GM19452 (cell line): ENCODE results near the gene ALG14.
"Not testable (repeated sequence)": the region's sequence is repeated elsewhere in the genome, so short reads cannot be mapped to it uniquely, and the experiment has no call there.

ENCODE experiments used
- ATAC-seq: cut with Tn5 transposase; IDR thresholded peaks from one replicate; pipeline ENCODE4 v1.9.1; 2021; ENCODE audit not compliant: unreplicated experiment

ALG14 gene

DNA sequence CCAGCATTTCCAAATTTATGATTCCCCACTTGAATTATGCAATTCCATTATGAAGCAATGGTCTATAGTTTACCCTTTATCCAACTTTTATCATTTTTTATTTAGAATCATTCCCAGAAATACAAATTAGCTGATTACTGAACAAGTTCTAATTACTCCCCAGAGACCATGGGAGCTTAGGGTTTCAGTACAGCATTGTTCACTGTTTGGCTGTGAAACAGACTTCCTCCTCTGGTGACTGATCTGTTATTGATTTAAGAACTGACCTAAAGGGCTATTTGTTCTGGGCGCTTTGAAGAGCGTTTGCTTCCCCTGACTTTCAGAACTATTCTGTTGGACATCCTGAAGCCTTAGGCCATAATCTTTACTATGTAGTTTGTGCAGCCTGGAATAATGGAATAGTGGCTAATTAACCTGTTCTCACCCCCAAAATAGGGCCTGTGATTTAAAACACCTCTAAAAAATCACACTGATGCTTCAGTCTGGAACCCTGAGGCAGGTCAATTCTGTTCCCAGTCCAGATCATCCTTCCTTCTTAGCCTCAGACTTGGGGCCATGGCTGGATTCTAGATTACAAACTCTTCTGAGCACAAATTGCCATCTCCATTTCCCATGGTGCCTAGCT is 58.7 kb downstream of the ALG14 start:
- ATAC-seq, result no peak

DNA sequence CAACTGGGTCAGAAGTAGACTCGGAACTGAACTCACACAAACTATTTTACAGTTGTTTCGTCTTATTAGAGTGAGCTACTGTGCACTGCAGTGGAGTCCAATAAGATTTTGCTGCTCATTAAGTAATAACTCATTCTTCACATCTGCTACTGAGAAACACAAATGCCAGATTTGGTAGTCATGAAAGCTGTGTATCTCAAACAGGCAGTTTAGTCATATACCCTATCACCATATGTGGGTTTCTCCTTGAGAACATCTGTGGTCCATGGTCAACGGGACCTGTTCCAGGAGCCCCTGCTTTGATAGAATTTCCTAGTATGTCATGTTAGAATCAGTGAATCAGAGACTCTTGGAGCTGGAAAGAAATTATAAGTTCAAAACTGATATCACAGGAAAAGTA is 60.4 kb downstream of the ALG14 start:
- ATAC-seq, result no peak

DNA sequence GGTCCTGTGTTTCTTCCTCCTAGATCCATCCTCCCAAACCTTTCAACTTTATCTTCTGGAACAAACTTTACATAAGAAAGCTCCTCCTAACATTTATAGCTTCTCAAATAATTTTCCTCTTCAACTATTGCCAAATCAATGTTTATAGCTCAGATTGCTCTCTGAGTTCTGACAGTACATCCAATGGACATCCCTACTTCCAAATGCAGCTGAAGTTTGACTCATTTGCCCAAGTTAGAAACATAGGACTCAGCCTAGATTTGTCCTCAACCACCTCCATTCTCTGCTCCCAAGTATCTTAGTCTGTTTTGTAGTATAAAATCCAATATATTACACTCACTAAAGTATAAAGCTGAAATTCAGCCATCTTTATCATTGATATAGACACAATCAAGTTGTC is 62.6 kb downstream of the ALG14 start:
- ATAC-seq, result no peak

DNA sequence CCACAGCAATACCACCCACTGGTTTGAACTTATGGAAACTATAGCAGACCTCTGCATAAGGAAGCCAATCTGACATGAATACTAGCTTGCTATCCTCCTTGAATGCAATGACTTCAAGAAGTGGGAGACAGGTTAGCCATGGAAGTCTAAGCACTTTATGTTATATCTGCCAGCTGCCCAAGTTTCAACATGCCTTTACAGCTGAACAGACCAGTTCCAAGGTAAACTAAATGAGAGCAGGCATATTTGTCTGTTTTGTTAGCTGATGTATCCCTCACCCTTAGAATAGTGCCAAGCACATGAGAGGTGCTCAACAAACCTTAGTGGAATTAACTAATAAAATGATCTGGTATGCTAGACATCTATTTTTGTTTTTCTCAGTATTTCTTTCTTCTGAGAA is 65.1 kb downstream of the ALG14 start:
- ATAC-seq, result no peak

DNA sequence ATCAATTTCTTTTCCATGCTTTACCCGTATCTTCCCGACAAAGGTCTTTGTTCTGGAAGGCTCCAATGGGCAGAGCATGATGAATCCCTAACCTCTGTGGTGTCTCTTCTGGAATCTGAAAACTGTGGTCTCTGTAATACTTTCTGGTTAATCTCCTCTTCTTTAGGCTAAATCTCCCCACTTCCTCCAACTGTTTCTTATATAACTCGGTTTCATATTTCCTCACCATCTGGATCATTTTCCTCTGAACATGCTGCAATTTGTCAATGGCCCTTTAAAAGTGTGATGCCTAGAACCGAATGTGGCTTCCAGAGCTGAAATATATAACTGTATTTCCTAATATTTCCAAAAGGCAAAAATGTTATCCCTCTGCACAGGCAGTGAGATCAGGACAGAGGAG is 66.1 kb downstream of the ALG14 start:
- ATAC-seq, result no peak

DNA sequence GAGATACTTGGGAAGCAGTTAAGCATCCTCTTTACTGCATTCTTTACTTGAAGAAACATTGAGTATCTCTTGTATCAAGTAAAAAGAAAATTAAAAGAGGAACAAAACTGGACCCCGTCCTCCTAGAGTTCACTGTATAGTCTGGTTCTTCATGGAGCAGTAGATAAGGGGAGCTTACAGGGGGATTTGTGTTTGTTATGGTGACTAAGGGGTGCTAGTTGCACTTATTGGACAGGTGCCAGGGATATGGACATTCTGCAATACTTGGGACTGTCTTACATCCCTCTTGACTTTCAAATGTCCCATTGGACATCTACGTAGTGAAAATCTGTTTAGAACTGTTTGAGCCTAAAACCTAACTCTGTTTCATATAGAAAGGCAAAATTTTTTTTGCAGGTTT is 67.2 kb downstream of the ALG14 start:
- ATAC-seq, result no peak

DNA sequence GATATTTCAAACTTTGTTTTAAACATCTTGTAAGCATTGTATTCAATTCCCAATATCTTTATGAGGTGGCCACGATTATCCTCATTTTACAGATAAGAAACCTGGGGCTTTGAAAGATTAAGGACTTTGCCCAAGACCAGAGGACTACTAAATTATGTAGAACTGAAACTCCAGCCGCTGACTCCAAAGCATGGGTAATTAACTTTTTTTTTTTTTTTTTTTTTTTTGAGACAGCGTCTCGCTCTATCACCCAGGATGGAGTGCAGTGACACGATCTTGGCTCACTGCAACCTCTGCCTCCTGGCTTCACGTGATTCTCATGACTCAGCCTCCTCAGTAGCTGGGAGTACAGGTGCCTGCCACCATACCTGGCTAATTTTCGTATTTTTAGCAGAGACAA is 68.7 kb downstream of the ALG14 start:
- no peak for ATAC-seq

DNA sequence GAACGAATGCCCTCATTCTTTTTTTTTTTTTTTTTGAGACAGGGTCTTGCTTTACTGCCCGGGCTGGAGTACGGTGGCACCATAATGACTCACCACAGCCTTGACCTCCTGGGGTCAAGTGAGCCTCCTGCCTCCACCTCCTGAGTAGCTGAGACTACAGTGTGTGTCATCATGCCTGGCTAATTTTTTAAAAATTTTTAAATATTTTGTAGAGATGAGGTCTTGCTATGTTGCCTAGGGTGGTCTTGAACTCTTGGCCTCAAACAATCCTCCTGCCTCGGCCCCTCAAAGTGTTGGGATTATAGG is 69.4 kb downstream of the ALG14 start:
- ATAC-seq, result no peak

DNA sequence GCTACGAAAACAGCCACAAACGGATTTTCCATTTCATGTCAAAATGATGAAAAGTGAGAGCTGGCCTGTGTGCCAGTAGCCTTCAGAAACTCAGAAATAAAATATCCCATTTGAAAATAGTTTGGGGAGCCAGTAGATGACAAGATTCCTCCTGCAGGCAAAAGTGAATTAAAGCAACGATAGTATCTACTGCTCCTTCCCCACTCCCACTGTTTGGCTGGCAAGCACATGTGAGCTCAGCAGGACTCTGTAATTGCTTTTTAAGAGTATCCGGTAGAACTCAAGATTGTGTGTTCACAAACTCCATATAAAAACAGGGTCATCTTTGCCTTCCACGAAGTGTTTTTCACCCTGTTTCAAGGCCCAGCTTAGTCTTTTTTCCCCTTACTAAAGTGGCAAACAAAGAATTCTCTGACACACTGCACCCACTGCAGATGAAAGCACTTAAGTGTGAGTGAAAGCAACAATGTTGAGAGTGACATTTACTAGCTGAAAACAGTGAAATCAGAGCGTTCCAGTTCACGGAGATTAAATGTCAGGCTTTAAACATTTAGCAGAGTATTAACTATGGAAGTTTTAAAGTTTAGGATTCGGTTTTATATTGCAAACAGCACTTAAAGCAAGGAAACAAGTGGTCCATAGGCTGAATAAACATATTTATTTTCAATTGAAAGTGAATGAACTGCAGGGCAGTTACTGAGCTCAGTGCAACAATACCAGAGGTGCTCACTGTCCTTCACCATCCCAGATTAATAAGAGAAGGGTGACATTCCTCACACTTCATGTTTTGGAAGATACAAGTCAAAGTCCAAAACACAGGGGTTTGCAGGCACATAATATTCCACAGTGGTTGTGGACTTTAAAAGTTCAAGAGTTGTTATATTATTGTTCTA is 70.0 kb downstream of the ALG14 start:
- no peak for ATAC-seq

DNA sequence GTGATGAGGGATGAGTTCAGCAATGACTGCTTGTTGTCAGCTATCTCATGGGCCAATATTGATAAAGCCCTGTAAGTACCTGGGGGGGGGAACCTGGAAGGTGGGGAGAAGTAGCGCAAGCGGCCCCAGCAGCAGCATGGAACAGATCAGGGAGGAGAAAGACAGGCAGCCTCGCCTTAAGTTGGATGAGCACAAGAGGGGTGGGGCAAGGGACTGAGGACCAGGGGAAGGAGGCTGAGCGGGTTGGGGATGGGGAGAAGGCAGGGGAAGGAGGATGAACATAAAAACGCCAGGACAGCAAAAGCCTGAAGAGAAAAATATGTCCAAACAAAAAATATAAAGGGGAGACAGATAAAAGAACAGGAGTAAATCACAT is 70.6 kb downstream of the ALG14 start:
- ATAC-seq, result no peak

DNA sequence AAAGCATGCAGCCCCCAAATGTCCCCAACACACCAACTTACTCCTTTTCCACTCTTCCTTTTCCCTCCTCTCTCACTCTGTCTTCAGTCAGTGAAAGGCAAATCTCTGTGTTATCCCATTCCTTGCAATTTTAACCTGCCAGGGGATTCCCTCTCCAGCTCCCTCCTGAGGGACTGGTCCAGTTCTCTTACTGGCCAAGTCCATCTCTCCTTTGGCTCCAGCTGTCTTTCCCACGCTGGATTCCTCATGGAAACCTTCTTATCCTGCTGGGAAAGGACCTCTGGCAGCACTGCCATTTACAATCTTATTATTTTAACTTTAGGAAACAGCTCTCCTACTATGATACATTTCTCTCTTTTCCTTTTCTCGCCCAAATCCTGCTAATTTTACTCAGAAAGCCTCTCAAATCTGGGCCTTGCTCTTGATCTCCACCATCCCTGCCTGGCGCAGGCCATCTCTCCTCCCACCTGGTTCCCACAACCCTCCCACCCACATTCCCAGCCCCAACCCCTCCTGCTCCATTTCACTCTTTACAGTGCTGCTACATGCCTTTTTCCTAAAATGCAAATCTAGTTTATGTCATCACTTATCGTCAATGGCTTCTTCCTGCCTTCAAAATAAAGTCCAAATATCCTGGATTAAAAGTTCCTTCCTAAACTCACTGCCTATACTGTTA is 73.2 kb downstream of the ALG14 start:
- no peak for ATAC-seq

DNA sequence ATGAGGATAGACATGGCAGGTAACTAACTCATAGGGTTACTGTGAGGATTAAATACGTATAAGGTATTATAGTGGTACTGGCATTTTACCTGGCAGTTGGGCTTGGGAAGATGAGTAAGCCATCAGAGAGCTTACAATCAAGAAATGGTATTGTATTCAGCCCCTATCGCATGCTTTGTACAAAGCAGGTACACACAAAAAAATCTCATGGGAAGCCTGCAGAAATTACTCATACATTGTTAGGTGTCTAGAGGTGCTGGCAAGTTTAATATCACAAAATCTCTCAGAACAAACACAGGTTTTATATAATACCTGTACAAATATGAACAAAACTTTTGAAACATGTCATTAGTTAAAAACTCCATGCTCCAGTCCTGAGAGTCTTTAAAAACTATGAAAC is 74.0 kb downstream of the ALG14 start:
- no peak for ATAC-seq

DNA sequence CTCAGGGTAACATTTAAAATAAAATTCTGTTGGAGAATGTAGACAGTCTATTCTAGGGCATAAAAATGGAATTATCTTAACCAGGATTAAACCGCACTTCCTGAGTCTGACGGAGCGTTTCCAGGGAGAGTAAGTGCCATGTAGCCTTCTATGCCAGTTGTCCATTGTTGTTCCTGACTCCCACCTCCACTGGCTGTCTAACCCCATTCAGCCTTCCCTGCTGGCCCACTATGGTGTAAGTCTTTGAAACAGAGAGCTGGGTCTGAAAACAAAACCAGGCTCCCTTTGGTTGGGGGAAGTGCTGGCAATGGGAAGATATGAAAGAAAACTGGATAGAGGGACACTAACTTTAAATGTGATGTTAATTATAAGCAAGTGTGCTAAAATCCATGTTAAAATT is 74.6 kb downstream of the ALG14 start:
- ATAC-seq, result no peak

DNA sequence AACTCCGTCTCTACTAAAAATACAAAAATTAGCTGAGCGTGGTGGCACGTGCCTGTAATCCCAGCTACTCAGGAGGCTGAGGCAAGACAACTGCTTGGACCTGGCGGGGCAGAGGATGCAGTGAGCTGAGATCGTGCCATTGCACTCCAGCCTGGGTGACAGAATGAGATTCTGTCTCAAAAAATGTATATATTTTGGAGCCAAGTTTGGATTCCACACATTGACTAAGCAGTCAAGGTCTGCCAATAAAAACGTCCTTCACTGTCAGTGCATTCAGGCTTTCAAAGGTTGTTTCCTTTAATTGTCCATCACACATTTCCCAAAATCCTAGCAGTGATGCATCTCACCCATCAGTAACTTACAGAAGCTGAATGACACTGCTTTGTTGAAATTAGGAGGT is 77.2 kb downstream of the ALG14 start:
- ATAC-seq, result not testable (repeated sequence)

DNA sequence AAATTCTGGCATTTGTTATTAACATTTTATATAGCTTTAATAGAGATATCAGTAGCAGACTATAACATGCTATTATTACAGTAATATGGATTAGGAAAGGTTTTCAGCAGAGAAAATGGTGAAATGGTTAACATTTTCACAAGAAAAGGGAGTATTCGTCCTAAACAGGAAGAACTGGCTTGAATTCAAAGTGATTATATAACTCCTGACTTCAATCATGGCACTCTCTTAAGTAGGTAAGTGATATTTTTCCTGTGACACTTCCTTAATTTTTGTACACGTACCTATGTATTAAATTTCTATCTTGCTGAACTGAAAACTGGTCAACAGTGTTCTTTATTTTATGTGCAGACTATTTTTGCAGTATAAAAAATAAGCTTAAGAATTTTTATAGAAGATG is 77.9 kb downstream of the ALG14 start:
- no peak for ATAC-seq

DNA sequence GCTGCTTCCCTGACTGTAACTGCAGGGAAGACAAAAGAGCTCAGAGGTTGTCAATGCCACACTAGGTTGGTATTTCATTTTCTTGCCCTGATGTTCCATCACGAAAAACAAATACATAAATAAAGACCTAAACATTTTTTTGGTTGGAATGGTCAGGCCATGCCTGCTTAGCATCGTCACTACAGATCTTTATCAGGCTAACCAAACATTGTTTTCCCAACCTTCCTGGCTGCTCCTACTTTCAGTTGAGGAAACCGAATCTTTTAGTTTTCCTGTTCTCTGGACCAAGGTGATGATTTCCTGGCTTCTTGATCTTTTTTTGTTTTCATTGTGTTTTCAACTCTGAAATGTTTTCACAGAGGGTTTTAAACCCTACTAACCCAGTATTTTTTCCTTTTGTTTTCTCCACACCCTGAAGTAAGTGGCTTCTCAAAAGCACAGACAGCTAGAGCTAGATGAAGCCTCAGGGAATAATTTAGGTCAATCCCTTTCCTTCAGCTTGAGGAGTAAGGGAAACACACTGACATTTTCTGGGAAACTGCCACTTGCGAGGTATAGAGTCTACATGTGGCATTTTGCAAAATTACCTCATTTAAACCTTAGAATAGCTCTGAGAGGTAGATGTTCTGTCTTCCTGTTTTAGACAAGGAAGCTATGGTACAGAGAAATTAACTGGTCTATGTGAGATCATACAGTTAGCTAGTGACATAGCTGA is 78.7 kb downstream of the ALG14 start:
- ATAC-seq, result no peak

DNA sequence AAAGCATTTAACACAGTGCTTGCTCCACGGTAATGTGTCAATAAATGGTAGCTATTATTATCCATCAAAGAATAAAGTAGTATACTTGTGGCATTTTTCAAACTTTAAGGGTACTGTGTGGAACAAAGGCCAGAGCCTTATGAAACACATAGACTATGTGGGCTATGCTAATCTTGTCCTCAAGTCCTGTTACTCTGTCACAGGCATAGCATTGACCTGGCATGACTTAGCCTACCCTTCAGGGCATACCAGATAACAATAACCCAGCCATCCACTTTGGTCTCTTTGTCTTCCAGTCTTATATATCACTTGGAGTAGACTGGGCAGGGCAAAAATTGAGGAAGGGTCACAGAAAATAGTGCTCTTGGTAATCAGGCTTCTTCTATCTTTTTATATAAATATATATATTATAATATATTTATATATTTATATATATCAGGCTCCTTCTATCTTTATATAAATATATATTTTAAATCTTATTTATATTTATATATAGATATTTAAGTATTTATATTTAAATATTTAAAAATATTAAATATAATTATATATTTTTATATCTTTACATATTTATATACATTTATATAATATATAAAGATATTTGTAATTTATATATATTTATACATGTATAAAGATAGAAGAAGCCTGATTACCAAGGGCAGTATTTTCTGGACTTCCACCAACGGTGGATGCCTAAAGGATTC is 79.7 kb downstream of the ALG14 start:
- ATAC-seq, result no peak

DNA sequence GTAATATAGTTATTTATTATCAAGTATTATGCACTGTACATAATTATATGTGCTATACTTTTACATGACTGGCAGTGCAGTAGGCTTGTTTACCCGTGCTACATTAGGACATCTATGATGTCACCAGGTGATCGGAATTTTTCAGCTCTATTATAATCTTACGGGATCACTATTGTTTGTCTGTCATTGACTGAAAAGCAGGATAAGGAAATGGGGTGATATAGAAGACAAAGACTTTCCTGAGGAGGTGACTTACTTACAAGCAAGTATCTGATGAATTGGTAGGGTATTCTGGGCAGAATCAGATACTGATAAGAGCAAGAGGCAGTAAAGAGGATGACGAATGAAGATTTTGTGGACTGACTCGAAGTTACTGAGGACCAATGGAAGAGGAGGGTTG is 80.6 kb downstream of the ALG14 start:
- no peak for ATAC-seq

DNA sequence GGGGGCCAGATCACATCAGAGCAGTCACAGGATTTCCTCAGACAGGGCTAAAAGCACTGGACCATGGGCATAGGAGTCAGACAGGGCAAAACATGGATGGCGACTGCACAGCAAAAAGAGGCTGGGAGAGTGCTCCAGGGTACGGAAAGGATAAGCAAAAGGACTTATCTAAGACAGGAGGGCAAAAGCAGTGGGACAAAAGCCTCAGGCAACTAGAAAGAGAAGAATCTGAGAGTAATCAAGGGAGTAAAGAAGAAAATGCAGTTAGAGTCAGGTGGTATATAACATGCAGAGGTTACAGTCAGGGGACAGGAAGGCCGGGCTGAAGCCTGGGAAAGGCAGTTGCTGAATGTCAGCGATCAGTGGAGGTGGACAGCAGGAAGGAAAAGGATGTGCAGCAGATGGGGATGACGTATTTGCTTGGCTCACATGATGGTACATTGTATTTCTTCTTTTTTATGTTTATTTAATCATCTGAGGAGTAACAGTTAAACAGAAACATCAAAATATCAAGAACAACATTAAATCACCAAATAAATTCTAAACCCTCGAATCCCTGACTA is 82.8 kb downstream of the ALG14 start:
- no peak for ATAC-seq

DNA sequence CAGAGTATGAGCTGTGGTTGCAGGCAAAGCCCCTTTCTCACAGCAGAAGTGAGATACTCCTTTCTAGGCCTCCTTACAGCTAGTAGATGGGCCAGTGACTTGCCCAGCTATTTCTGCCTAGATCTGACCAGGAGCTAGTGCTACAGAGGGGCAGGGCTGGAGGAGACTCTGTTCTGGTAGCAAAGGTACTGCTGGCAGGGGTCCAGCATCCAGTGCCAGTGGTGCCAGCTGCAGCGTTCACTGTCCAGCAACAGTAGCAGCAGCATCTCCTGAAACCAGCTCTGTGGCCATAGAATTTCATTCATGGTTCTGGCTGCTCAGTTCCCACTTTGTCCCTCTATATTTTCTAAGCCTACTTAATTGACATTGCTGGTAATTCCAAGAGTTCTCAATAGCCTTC is 83.4 kb downstream of the ALG14 start:
- ATAC-seq, result no peak

DNA sequence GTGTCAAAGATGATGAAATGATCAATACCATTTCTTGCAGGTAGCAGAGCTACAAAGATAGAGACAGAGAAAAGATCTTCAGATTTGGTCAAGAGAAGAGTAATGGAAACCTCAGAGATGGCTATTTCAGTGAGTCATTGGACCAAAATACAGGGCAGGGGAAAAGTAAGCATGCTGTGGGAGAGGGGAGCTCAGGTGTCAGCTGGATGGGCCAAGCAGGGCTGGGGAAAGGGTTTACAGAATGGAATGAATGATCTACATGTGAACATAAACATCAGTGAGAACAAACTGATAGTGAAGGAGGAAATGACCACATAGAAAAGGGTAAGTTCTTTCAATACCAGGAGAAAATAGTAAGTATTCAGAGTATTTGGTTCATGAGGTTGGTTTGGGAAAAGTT is 84.4 kb downstream of the ALG14 start:
- no peak for ATAC-seq
